RWPE1 (cell line): ENCODE data around the gene FAM50A.
"Not testable (repeated sequence)": the region's sequence is repeated elsewhere in the genome, so short reads cannot be mapped to it uniquely, and the experiment has no call there.

Experiments
- CTCF ChIA-PET: fragments of 350-600 bp; sonication (Branson Sonifier 250); formaldehyde crosslinking; extraction: SDS; loops from one replicate; lab custom pipeline; 2021; lab: Yijun Ruan, JAX
- POLR2A ChIA-PET: fragments of 400-600 bp; formaldehyde crosslinking; extraction: SDS; loops from one replicate; lab custom pipeline; 2020; ENCODE audit warnings: antibody characterized with exemption; ENCODE audit not compliant: low non-redundant PET; lab: Yijun Ruan, JAX
- DNase-seq: peaks from one replicate; pipeline ENCODE4 v3.0.0; 2012; ENCODE audit warnings: low spot score
- H3K27ac ChIP-seq: fragments of 450-650 bp; 2 replicates; pipeline ENCODE4 v1.5.1; 2017
- CTCF ChIP-seq: fragments of 450-650 bp; conservative IDR thresholded peaks from 2 replicates; pipeline ENCODE4 v1.5.1; 2017; ENCODE audit warnings: low read depth, mild to moderate bottlenecking

The FAM50A gene, protein sequence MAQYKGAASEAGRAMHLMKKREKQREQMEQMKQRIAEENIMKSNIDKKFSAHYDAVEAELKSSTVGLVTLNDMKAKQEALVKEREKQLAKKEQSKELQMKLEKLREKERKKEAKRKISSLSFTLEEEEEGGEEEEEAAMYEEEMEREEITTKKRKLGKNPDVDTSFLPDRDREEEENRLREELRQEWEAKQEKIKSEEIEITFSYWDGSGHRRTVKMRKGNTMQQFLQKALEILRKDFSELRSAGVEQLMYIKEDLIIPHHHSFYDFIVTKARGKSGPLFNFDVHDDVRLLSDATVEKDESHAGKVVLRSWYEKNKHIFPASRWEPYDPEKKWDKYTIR

DNA sequence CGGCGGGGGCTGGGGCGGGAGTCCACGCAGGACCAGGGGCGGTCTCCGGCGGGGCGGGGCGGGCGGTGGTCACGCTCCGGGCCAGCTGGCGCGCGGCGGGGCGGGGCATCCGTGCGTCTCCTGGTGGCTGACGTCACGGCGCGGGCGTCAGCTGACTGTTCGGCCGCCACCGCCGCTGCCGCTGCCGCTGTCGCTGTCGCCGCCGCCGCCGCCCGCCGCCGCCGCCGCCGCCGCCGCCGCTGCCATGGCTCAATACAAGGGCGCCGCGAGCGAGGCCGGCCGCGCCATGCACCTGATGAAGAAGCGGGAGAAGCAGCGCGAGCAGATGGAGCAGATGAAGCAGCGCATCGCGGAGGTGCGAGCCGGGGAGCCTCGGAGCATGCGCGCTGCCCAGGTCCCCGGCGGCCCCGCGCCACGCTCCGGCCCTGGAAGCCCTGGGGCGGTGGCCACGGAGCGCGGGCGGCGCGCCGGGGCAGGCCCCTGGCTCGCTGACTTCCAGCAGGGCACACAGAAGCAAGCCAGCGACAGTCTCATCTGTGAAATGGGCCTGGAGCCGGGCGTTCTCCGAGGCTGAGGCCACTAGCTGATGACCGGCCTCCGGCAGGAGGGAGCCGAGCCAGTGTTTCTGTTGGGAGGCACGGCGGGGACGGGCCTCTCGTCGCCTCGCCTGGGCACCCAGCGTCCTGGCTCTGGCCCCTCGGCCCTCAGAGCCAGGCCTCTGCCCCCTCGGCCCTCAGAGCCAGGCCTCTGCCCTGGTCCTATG is at the start of gene FAM50A:
Gene FAM50A, plus strand, starts transcription at position 150 of the 763 bp plus-strand sequence. Its CDS starts 95 bp downstream, at position 245.
- DNase-seq = no peak
- POLR2A ChIA-PET = no interaction called here
- TF ChIP-seq CTCF = no peak
- H3K27ac ChIP-seq = peak within 1 kb of the TSS; percentile 85
- CTCF ChIA-PET = no interaction called here

DNA sequence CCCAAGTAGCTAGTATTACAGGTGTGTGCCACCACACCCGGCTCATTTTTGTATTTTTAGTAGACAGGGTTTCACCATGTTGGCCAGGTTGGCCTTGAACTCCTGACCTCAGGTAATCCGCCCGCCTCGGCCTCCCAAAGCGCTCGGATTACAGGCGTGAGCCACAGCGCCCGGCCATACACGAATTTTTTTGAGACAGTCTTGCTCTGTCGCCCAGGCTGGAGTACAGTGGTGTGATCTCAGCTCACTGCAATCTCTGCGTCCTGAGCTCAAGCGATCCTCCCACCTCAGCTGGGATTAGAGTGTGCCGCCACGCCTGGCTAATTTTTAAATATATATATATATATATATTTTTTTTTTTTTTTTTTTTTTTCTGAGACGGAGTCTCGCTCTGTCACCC is 47.6 kb upstream of the FAM50A start:
- CTCF ChIA-PET = interaction anchor here (1.2 kb wide), 1 partner anchor 22 kb away, joined by 5 read pairs; the partner anchor contains the start of gene FLNA
- DNase-seq = not testable (repeated sequence)
- POLR2A ChIA-PET = interaction anchor here (1.2 kb wide), 1 partner anchor 46 kb away, joined by 3 read pairs; no protein-coding TSS in a partner anchor
- H3K27ac ChIP-seq = peak overlapping the region; percentile 95

GRCh38 chrX:154396973-154397887 is 46.7 kb upstream of the FAM50A start:
- TF ChIP-seq CTCF = no peak
- H3K27ac ChIP-seq = peak overlapping the region; percentile 95
- no peak for DNase-seq
- ChIA-PET POLR2A (interaction anchor here (1.1 to 1.2 kb wide), 2 partner anchors 34 to 45 kb away, joined by 3 to 4 read pairs; no protein-coding TSS in a partner anchor), CTCF (interaction anchor here (1.2 kb wide), 1 partner anchor 23 kb away, joined by 5 read pairs; the partner anchor contains the start of gene FLNA)

- TF ChIP-seq CTCF = no peak
- ChIA-PET CTCF (no interaction called here), POLR2A (interaction anchor here (1.1 kb wide), 1 partner anchor 33 kb away, joined by 4 read pairs; no protein-coding TSS in a partner anchor)
- DNase-seq = peak; percentile 96
- peak within 1 kb of the TSS; percentile 95 for H3K27ac ChIP-seq
Measured at GRCh38 chrX:154397888-154398667, 45.9 kb upstream of the FAM50A start, which contains the start of gene RPL10. Gene RPL10 (plus strand): TSS chrX:154398377. CDS start chrX:154398520, 143 bp downstream.

GRCh38 chrX:154398668-154399526 is 45.0 kb upstream of the FAM50A start:
- ChIA-PET CTCF (no interaction called here), POLR2A (interaction anchor here (0.6 to 1.3 kb wide), 3 partner anchors 11 to 340 kb away, joined by 3 to 5 read pairs (median 4); no protein-coding TSS in a partner anchor)
- peak; percentile 81 for TF ChIP-seq CTCF
- DNase-seq = no peak
- peak overlapping the region; percentile 95 for H3K27ac ChIP-seq
